ENCODE results near the gene JAKMIP2. TPM values are rescaled to one million over a fixed set of nuclear protein-coding genes. Genes with fewer than 3 reads are reported as not detected.

JAKMIP2 gene
- total RNA-seq, 4 donors from 2014 or later, result 0.28 to 2.0 (median 0.73) TPM

- ATAC-seq (ENCODE audit: low FRiP score), result no peak
- no peak for TF ChIP-seq CTCF (IDR thresholded peaks at IDR 0.05)
- no peak for DNase-seq (ENCODE audit: low spot score)
Measured at GRCh38 chr5:147619281-147619878, 163.1 kb downstream of the JAKMIP2 start.

GRCh38 chr5:147617711-147618350 lies 164.7 kb downstream of the JAKMIP2 start:
- ATAC-seq (ENCODE audit: low FRiP score), result no peak

GRCh38 chr5:147617191-147617606 lies 165.3 kb downstream of the JAKMIP2 start:
- ATAC-seq (ENCODE audit: low FRiP score) (no peak), DNase-seq (ENCODE audit: low spot score) (no peak)
- TF ChIP-seq CTCF (IDR thresholded peaks at IDR 0.05), result no peak

More at GRCh38 chr5:147617711-147618350, 164.7 kb downstream of the JAKMIP2 start:
- no peak for DNase-seq (ENCODE audit: low spot score)
- no peak for TF ChIP-seq CTCF (IDR thresholded peaks at IDR 0.05)

DNA sequence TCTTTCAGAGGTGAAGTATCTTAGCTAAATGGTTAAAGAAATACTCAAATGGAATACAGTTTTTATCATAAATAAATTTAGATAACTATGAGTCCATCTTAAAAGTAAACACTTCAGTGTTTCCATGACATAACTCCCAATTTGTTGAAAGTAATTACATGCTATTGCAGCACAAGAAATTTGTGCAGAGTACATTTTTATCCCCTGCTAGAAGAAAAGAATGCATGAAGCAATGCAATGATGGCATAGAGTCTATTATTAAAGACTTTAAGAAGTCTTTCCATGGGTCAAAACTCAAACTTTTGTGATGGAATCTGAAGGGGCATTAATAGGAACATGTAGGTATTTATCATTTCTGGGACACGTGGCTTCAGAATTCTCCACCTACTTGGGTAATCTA lies 166.1 kb downstream of the JAKMIP2 start:
- TF ChIP-seq CTCF (IDR thresholded peaks at IDR 0.05), result no peak
- ATAC-seq (ENCODE audit: low FRiP score) (no peak), DNase-seq (ENCODE audit: low spot score) (no peak)

- ATAC-seq (ENCODE audit: low FRiP score) (peak; percentile 41), DNase-seq (ENCODE audit: low spot score) (no peak)
- no peak for TF ChIP-seq CTCF (IDR thresholded peaks at IDR 0.05)
Measured at GRCh38 chr5:147613359-147613758, 169.2 kb downstream of the JAKMIP2 start.

DNA sequence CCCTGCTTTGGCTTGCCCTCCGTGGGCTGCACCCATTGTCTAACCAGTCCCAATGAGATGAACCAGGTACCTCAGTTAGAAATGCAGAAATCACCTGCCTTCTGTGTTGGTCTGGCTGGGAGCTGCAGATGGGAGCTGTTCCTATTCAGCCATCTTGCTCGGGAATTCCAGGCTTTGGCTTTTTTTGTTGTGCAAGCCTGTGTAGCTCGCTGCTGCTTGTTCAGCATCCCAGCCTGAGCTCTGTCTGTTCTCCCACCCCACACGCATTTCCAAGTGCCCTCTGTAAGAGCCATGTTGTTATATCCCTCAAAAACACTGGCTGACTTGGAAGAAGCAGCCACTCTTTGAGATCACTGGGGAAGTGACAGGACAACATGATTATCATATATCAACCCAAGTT lies 171.0 kb downstream of the JAKMIP2 start:
- DNase-seq (ENCODE audit: low spot score) (no peak), ATAC-seq (ENCODE audit: low FRiP score) (no peak)
- TF ChIP-seq CTCF (IDR thresholded peaks at IDR 0.05), result no peak

DNA sequence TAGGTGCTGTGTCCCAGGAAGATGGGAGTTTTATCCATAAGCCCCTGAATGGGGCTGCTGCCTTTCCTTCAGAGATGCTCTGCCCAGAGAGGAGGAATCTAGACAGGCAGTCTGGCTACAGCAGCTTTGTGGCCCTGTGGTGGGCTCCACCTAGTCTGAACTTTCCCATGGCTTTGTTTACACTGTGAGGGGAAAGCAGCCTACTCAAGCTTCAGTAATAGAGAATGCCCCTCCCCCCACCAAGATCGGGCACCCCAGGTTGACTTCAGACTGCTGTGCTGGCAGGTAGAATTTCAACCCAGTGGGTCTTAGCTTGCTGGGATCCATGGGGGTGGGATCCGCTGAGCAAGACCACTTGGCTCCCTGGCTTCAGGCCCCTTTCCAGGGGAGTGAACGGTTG lies 171.7 kb downstream of the JAKMIP2 start:
- TF ChIP-seq CTCF (IDR thresholded peaks at IDR 0.05), result no peak
- DNase-seq (ENCODE audit: low spot score) (no peak), ATAC-seq (ENCODE audit: low FRiP score) (no peak)

All from omental fat pad (tissue), 4 donors.